Measurements from ENCODE around the gene TECPR1.

TECPR1 gene

DNA sequence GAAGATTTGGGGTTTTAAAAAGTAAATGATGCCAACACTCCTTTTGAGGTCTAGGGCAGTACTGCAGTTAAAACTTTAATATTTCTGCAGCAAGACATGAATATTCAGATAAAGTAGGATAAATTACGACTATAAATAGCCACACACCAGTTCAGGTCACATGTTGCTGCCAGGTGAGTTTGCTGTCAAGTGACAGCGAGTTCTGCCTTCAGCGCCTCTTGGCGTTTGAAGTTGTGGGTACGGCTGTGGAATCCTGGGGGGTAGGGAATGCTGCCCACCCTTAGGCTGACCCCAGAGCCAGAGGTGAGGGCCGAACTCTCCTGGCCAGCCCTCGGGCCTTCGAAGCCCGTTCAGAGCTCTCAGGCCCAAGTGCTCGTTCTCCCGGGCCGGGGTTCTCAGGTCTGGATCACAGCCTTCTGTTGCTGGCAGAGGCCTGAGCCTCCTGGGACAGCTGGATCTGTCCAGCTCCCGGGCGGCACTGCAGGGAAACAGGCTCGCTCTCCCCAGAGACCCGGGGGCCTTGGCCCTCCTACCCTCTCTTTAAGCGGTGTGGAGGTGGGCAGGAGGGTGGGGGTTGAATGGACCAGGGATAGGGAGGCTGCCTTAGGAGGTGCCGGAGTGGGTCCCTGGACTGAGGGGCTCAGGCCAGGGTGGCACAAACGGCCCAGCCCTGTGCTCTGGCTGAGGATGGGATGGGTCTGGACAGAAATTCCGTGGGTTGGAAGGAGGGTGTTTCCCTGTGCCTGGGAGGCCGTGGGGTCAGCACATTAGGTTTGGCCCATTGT lies 34.9 kb upstream of the TECPR1 start:
- in situ Hi-C loops (cut with HindIII; ENCODE audit: low pct_ligation_motif_present, low pct_unique_long_range_greater_than_20kb, low sequenced_read_pairs): loop anchor here (25.0 kb wide), 1 partner anchor 100 kb away; no protein-coding TSS in a partner anchor
- DNase-seq: no peak

DNA sequence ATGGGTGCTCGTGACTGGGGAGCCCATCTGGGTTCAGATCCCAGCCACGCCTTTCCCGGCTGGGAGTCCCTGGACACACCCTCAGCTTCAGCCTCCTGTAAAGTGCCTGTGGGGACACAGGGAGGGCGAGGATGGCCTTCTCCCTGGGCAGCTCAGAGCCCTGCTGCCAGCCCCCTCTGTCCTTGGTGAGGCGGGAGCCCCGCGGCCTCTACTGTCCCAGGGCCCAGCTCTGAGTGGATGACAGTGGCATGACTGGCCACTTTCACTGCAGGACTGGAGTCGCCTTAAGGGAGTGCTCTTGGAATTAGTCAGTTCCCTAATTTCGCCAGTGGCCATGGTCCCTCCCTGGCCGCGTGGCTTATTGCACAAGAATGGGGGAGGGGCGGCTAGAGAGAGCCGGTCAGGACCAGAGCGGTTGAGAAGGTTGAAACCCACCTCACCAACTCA lies 34.1 kb upstream of the TECPR1 start:
- in situ Hi-C loops (cut with HindIII; ENCODE audit: low pct_ligation_motif_present, low pct_unique_long_range_greater_than_20kb, low sequenced_read_pairs): loop anchor here (25.0 kb wide), 1 partner anchor 101 kb away; no protein-coding TSS in a partner anchor
- no peak for DNase-seq

DNA sequence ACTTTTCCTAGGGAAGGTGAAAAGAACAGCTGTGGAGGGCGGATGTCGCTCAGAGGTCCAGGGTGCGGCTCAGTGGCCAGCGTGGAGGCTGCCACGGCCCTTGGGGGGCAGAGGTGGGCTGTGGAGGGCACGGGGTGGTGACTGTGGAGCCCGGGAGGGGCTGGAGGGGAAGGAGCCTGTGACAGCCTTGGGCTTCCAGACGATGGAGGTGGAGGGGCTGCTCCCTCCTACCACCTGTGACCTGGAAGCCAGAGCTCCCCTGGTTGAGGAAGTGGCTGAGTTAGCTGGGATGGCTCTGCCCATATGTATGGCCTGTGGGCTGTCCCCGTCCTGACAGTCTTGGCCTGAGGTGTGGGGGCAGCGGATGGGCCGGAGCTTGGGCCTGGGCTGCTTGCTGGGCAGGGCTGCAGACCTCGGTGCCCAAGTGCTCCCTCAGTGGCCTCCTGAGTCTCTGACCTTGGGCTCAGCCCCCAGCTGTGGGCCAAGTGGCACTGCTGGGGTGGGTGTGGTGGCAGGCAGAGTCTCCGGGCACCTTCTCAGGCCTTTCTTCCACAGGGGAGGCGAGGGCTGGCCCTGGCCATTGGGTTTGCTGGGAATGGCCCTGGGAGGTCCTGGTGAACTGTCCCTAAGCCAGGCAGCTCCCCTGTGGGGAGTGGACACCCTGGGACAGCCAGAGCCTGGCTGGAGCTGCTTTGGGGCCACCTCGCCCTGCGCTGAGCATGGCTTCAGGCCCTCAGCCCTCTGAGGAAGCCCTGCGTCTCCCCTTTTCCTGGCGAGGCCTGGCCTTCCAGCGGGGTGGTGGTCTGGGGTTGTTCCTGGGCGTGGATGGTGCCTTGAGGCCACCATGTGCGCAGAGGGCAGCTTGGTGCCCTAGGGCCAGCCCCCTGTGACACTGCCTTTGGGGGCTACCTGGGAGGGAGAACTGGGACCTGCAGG lies 33.4 kb upstream of the TECPR1 start:
- no peak for DNase-seq
- in situ Hi-C loops (cut with HindIII; ENCODE audit: low pct_ligation_motif_present, low pct_unique_long_range_greater_than_20kb, low sequenced_read_pairs): loop anchor here (25.0 kb wide), 1 partner anchor 102 kb away; no protein-coding TSS in a partner anchor

DNA sequence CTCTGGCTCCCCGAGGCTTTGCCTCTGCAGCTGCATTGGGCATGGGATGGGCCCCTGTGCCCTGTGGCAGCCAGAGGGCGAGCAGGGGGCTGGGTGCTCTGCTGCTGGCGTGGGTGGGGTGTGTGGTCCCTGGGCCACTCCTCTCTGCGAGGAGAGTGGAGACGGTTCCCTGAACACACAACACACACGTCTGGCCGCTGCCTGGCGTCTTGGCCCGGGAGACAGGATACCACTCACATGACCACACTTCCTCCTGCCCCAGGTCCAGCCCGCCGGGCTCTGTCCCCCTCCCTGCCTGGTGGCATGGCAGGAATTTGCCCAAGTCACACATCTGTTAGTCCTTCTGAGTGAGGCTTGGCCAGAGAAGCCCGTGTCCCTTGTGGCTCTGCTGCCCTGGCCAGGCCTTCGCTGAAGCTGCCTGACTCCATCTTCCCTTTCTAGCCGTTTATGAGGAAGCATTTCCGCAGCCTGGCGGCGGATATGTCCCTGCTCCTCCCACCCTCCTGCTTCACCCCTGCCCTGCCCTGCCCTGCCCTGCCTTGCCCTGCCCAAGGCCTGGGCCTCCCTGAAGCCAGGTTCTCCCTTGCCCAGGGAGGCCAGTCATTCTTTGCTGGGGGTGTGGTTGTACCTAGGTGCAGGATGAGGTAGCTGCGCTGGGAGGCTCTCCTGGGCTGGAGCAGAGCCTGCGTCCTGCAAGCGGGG lies 32.5 kb upstream of the TECPR1 start:
- in situ Hi-C loops (cut with HindIII; ENCODE audit: low pct_ligation_motif_present, low pct_unique_long_range_greater_than_20kb, low sequenced_read_pairs): loop anchor here (25.0 kb wide), 1 partner anchor 103 kb away; no protein-coding TSS in a partner anchor
- no peak for DNase-seq

DNA sequence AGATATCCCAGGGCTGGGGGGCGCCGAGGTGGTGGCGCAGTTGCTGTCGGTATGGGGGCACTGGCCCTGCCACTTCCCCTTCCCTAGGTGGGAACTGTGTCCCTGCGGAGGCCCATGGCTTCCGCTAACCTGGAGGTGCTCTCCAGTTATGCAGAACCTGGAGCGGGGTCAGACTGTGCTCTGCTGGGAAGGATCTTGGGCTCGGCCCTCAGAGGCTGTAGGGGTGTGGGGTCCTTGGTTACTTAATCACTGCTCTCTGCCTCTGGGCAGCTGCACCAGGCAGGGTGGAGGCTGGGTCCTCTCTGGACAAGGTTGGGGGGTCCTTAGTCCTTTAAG lies 31.8 kb upstream of the TECPR1 start:
- in situ Hi-C loops (cut with HindIII; ENCODE audit: low pct_ligation_motif_present, low pct_unique_long_range_greater_than_20kb, low sequenced_read_pairs): loop anchor here (25.0 kb wide), 1 partner anchor 103 kb away; no protein-coding TSS in a partner anchor

DNA sequence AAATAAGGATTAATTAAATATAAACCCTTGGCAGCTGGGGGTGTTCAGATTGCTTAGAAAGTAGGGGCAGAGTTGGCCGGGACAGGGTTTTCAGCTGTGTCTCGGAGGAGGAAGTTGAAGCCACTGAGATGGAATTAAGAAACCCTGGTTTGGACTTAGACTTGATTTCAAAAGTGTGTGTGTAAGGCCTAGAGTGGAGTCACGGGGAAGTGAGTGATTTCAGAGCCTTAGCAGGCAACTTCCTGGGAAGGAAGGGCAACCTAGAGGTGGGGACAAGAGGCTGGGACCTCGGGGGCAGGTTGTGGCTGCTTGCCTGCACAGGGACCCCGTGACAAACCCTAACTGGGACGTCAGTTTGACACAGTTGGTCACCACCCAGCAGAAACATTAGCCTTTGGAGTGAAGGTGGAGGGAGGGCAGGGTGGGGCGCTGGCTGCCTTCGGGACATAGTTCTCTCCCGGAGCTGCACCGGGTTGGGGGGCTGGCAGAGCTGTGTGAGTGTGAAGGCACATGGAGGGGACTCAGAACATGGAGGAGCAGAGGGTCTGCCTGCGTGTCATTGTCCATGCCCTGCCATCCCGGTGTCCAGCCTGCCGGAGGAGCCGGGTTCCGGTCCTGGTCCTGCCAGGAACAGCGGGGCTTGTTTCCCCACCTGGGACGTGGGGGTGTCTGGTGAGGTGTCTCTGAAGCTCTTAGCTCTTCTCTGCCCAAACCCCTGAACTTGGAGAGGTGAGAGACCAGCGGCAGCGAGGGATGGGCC lies 31.3 kb upstream of the TECPR1 start:
- in situ Hi-C loops (cut with HindIII; ENCODE audit: low pct_ligation_motif_present, low pct_unique_long_range_greater_than_20kb, low sequenced_read_pairs): loop anchor here (25.0 kb wide), 1 partner anchor 104 kb away; no protein-coding TSS in a partner anchor
- DNase-seq: no peak

More for the DNA sequence above, 31.8 kb upstream of the TECPR1 start:
- no peak for DNase-seq

DNA sequence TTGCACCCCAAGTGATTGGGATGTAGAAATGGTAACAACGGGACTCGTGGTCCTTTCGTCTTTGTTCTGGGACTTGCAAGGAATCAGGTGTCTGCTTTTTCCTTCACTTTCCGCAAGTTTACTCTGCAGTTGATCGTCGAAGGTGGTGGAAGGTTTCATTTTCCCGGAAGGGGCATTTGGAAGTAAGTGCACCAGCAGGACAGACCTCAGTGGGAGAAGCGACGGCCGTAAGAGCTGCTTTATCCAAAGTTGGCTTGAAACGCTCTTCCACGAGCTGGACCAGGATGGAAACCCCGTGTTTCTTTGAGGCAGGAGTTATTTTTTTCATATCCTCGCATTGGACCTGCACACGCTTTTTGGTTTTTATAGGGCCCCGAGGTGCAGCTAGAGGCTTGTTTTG lies 30.7 kb upstream of the TECPR1 start:
- no peak for DNase-seq
- in situ Hi-C loops (cut with HindIII; ENCODE audit: low pct_ligation_motif_present, low pct_unique_long_range_greater_than_20kb, low sequenced_read_pairs): loop anchor here (25.0 kb wide), 1 partner anchor 105 kb away; no protein-coding TSS in a partner anchor

DNA sequence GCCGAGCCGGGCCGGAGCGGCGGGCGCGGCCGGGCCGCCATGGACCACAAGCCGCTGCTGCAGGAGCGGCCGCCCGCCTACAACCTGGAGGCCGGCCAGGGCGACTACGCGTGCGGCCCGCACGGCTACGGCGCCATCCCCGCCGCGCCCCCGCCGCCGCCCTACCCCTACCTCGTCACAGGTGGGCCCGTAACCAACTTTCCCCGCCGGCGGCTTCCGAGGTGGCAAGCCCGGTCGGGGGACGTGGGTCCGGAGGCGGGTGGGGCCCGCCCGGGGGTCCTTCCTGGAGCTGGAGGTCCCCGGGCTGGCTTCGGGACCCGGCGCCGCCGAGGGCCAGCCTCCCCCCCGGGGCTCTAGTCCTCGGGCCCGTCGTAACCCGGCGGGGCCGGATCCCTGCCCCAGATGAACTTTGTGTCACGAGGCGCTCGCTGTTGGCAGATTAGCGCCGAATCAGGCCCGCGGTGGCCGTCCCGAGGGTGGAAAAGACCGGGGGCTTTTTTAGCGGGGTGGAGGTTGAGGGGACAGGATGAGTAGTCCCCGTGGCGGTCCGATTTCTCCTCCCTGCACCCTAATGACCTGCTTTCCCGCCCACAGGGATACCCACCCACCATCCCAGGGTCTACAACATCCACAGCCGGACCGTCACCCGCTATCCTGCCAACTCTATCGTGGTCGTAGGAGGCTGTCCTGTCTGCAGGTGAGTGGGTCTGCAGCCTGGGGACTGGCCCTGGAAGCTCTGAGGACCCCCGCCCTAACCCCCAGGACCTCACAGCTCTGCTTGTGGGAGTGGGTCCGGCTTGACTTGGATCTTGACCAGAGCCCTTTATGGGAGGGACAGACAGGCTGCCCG lies 29.9 kb upstream of the TECPR1 start:
- in situ Hi-C loops (cut with HindIII; ENCODE audit: low pct_ligation_motif_present, low pct_unique_long_range_greater_than_20kb, low sequenced_read_pairs): loop anchor here (25.0 kb wide), 1 partner anchor 105 kb away; no protein-coding TSS in a partner anchor

DNA sequence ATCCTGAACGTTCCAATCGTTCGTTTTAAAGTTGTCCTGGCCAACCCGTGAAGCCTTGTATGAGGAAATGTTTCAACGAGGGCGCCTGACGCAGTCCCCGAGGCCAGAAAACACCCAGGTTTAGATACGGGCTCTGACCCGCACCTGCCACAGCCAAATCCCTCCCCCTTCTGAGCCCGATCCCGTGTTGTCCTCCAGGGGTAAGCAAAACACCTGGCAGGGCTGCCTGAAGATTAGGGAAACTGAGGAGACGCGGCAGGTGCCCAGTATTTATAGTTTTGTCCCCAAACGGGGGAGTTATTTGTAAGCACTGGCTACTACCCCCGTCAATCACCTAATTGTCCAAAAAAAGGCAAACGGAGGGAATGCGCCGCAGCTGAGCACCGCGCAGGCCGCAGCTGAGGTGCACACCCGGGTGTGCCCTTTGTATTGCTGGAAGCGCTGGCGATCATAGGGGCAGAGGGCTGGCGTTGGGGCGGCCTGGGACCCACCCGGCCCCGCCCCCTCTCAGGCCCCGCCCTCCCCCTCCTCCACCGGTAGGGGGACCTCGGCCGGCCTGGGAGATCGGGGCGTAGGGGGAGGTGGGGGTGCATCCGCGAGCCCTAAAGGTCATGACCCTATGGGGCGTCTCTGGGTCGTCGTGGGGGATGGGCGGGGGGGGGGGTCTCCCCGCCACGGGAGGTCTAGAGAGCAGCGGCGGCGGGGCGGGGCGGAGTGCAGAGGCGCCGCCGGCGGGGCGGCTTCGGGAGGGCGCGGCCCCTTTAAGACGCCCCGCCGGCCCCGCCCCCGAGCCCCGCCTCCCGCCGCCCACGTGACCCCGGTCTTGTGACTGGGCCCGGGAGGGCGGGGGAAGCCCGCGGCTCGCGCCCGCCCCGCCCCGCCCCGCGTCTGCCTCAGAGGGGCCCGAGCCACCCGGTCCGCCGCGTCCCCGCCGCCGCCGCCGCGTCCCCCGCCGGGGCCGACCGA lies 29.0 kb upstream of the TECPR1 start, which contains the start of gene BRI3:
BRI3 (plus strand) TSS at position 896 of the 966 bp plus-strand sequence. CDS start 110 bp downstream, outside the sequence.
- in situ Hi-C loops (cut with HindIII; ENCODE audit: low pct_ligation_motif_present, low pct_unique_long_range_greater_than_20kb, low sequenced_read_pairs): loop anchor here (25.0 kb wide), 1 partner anchor 106 kb away; no protein-coding TSS in a partner anchor
- peak; percentile 96 for DNase-seq

More for the DNA sequence above, 29.9 kb upstream of the TECPR1 start:
- DNase-seq: peak; percentile 33

DNA sequence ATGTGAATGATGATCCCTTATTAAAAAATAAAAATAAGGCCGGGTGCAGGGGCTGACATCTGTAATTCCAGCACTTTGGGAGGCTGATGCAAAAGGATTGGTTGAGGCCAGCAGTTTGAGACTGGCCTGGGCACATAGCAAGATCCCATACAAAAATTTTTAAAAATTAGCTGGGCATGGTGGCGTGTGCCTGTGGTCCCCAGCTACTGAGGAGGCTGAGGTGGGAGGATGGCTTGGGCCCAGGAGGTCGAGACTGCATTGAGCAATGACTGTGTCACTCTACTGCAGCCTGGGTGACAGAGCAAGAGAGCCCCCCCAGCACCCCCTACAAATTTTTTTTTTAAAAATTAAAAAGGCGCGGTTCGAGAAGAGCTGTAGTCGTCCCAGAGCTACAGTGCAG lies 28.3 kb upstream of the TECPR1 start:
- in situ Hi-C loops (cut with HindIII; ENCODE audit: low pct_ligation_motif_present, low pct_unique_long_range_greater_than_20kb, low sequenced_read_pairs): loop anchor here (25.0 kb wide), 1 partner anchor 107 kb away; no protein-coding TSS in a partner anchor

DNA sequence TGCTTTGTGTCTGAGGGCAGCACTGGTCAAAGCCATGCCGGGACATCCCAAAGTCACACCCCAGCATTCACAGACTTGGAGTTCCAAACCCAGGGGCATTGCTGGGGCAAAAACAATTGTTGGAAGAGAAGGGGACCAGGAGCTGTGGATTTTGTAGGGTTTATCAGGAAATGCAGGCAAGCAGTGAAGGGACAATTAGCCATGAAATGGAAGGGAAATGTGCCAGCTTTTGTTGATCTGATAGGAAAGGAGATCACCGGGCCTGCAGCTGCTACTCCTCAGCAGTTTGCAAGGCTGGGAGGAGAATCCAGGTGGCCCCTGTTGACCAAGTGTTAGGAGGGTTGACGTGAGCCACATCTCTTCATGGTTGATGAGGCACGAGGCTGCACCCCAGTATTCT lies 26.9 kb upstream of the TECPR1 start:
- DNase-seq: no peak
- in situ Hi-C loops (cut with HindIII; ENCODE audit: low pct_ligation_motif_present, low pct_unique_long_range_greater_than_20kb, low sequenced_read_pairs): loop anchor here (25.0 kb wide), 1 partner anchor 108 kb away; no protein-coding TSS in a partner anchor

More for the DNA sequence above, 28.3 kb upstream of the TECPR1 start:
- no peak for DNase-seq

DNA sequence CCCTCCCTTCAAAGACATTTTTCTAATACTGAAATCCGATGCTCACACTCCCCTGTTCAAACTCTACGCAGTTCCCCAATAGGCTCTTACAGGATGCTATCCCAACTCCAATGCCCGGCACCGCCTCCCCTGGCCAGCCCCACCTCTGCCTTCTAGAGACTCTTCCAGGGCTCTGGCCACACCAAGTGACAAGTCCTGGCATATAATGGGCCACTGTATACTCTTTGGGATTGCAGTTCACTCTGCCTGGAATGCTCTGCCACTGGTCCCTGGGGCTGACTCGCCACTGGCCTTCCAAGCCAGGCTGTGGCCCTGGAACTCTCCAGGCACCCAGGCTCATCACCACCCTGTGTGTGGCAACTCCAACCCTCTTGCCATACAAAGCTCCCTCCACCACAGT lies 26.4 kb upstream of the TECPR1 start:
- no peak for DNase-seq
- in situ Hi-C loops (cut with HindIII; ENCODE audit: low pct_ligation_motif_present, low pct_unique_long_range_greater_than_20kb, low sequenced_read_pairs): loop anchor here (25.0 kb wide), 1 partner anchor 109 kb away; no protein-coding TSS in a partner anchor

DNA sequence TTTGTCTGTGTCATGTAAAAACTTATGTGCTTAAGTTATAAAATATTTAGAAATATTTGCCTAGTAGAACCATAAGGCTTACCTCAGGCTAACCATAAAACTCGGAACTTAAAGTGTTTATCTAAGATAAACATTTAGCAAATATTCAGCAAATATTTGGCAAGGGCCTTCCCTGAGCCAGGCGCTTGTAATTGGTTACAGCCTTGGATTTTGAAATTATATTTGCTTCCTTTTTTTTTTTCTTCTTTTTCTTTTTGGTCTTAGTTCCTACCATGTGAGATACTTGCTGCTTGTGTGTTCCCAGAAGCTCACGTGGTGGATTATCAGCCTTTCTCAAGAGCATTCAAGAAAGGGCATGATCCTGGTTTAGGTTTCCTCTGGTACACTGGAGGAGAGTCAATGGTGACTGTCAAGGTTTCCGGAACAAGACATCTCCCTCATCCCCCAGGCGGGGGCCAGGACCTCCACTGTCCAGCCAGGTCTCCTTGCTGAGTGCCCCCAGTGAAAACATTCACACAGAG lies 24.3 kb upstream of the TECPR1 start:
- no peak for DNase-seq
- in situ Hi-C loops (cut with HindIII; ENCODE audit: low pct_ligation_motif_present, low pct_unique_long_range_greater_than_20kb, low sequenced_read_pairs): loop anchor here (25.0 kb wide), 1 partner anchor 111 kb away; no protein-coding TSS in a partner anchor

DNA sequence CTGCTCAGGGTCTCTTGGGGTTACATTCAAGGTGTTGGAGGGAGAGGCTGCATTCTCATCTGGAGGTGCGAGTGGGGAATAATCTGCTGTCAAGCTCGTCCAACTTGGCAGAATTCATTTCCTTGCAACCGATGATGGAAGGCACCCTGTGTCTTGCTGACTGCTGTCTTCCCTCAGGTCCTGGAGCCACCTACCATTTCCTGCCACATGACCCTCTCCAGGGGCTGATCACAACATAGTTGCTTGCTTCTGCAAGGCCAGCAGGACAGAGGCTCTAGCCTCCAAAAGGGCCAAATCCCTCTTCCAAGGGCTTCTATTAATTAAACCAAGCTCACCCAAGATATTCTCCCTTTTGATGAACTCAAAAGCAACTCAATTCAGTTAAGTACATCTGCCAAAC lies 15.3 kb upstream of the TECPR1 start:
- in situ Hi-C loops (cut with HindIII; ENCODE audit: low pct_ligation_motif_present, low pct_unique_long_range_greater_than_20kb, low sequenced_read_pairs): no loop called here
- DNase-seq: no peak

DNA sequence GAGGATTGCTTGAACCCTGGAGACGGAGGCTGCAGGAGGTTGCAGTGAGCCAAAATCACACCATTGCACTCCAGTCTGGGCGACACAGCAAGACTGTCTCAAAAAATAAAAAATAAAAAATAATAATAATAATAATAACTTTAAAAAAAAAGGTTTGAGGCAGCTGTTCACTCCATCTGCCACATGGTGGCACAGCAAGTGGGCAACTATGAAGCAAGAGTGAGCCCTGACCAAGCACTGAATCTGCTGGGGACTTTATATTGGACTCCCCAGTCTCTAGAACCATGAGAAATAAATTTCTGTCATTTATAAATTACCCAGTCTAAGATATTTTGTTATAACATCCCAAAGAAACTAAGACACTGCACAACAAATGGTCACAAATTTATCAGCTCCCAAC lies 14.8 kb upstream of the TECPR1 start:
- in situ Hi-C loops (cut with HindIII; ENCODE audit: low pct_ligation_motif_present, low pct_unique_long_range_greater_than_20kb, low sequenced_read_pairs): no loop called here
- peak; percentile 45 for DNase-seq
